Rectal smooth muscle tissue (tissue), 1 donor: Measurements from ENCODE around the gene CTTNBP2NL.
A peak's percentile ranks its signal among the peaks of the same experiment; 100 is the strongest.

Experiments
- H3K27ac ChIP-seq: one replicate; pipeline ENCODE4 v1.7.0; 2013; ENCODE audit warnings: low read depth, low read length, inconsistent platforms
- H3K27me3 ChIP-seq: one replicate; pipeline ENCODE4 v1.7.0; 2013; ENCODE audit warnings: low read length; ENCODE audit not compliant: control insufficient read depth, insufficient read depth
- H3K36me3 ChIP-seq: one replicate; pipeline ENCODE4 v1.7.0; 2013; ENCODE audit warnings: low read length; ENCODE audit not compliant: control insufficient read depth, insufficient read depth
- H3K4me1 ChIP-seq: one replicate; pipeline ENCODE4 v1.7.0; 2013; ENCODE audit warnings: low read length; ENCODE audit not compliant: control insufficient read depth, insufficient read depth
- H3K4me3 ChIP-seq: one replicate; pipeline ENCODE4 v1.7.0; 2013; ENCODE audit warnings: low read length
- H3K9ac ChIP-seq: one replicate; pipeline ENCODE4 v1.7.0; 2013; ENCODE audit warnings: low read length

Gene CTTNBP2NL

DNA sequence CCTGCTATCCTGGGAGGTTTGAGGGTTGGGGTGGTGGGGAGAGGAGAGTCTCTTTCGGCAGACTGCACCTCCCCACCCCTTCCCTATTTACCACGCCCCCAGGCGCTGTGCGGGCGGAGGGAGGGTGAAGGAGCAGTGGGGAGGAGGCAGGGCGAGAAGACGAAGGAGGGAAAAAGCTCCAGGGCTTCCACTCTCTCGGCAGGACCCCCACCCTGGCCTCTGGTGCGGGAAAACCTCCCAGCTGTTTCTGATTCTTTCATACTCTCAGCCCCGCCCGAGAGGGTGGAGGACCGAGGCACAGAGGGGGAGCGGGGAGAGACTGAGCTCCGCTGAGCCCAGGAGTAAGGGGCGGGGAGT lies 111.9 kb downstream of the CTTNBP2NL start:
- H3K4me1 ChIP-seq = peaks cover 3% of the 10 kb centered on the region
- peak overlapping the region; percentile 69 for H3K4me3 ChIP-seq
- no peak overlapping the region for H3K9ac ChIP-seq
- H3K27me3 ChIP-seq = peaks cover 11% of the 10 kb centered on the region
- no peak overlapping the region for H3K27ac ChIP-seq
- H3K36me3 ChIP-seq = no peaks in the 10 kb centered on the region

DNA sequence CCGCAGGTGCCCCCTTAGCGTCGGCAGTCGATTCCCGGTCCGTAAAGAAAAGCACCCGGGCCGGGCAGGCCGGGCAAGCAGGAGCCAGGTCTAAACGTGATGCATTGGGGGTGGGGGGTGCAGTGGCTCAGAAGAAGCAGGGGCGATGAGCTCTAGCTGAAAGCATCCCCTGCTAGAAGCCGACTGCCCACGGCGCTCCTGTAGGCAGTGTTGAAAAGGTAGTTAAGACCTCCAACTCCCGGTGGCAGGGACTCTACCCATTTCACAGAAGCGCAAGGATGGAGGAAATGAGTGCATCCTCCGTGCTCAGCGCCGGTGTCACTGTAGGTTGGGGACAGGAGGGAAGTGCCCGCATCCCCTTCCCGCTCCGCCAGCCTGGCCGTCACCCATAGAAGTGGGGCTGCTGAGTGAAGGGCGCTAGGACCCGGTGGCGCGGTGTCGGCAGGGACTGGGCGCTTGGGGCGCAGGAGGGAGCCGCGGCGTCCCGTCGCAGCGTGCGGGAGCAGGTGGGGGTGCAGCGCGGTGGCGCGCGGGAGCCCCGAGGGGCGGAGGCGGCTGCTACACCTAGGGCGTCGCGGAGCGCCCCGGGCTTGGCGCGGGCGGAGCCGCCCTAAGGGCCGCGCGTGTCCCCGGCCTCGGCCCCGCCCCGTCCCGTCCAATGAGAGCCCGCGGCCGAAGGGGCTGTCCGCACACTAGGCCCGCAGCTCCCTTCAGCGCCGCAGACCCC lies 112.4 kb downstream of the CTTNBP2NL start, which contains the start of gene WNT2B:
WNT2B (plus strand) TSS at position 688 of the 727 bp plus-strand sequence. CDS start 298 bp downstream, outside the sequence.
- Histone ChIP-seq H3K27me3 (peaks cover 11% of the 10 kb centered on the region), H3K27ac (no peak within 1 kb of the TSS), H3K36me3 (no peaks in the 10 kb centered on the region), H3K4me3 (peak within 1 kb of the TSS; percentile 69), H3K9ac (no peak within 1 kb of the TSS), H3K4me1 (peaks cover 3% of the 10 kb centered on the region)

- H3K9ac ChIP-seq = no peak overlapping the region
- H3K4me3 ChIP-seq = peak overlapping the region; percentile 69
- H3K4me1 ChIP-seq = peaks cover 3% of the 10 kb centered on the region
- peaks cover 11% of the 10 kb centered on the region for H3K27me3 ChIP-seq
- H3K27ac ChIP-seq = no peak overlapping the region
- H3K36me3 ChIP-seq = no peaks in the 10 kb centered on the region
These were observed 113.1 kb downstream of the CTTNBP2NL start for GRCh38 chr1:112509005-112509659.

DNA sequence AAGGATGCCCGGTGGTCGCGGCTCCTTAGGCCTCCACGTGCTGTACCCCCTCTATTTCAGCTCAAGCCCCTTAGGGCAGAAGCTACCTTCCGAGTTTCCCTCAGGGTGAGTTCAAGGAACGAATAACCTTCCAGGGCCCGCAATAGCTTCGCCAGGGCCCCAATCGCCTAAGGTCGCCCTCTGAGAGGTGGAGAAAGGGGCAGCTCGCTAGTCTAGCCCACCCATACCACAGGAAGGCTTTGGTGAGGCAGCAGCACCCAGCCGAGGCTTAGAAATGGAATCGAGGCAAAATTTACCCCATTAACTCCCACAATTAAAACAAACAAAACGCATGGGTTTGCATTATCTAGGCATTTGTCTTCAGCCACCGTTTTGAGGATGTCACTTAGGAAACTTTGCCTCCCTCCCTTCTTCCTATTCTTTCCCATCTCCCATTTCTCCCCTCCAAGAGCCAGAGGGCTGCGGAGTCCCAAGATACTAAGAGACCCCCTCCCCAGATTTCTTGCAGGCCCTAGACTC lies 113.7 kb downstream of the CTTNBP2NL start:
- no peak overlapping the region for H3K27ac ChIP-seq
- no peaks in the 10 kb centered on the region for H3K36me3 ChIP-seq
- peaks cover 11% of the 10 kb centered on the region for H3K27me3 ChIP-seq
- peak overlapping the region; percentile 69 for H3K4me3 ChIP-seq
- H3K4me1 ChIP-seq = peaks cover 3% of the 10 kb centered on the region
- no peak overlapping the region for H3K9ac ChIP-seq

DNA sequence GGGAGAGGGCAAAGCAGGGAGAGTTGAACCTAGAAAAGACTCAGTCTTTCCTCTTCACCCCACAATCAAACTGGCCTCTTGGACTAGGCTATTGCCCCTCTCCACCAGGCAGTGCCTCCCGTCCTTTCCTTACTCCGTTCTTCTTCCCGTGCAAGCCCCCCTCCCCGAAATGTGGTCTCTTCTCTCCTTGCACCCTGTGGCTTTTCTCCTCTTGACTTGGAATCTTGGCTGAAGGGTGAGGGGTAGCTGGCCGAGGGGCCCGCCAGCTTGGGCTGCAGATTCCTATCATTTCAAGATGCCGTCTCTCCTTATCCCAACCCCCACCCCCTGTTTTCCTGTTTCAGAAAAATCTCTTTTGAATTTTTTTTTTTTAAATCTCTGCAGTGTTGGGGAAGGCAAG lies 114.3 kb downstream of the CTTNBP2NL start:
- no peak overlapping the region for H3K27ac ChIP-seq
- peaks cover 3% of the 10 kb centered on the region for H3K4me1 ChIP-seq
- H3K4me3 ChIP-seq = no peak overlapping the region
- H3K27me3 ChIP-seq = peaks cover 11% of the 10 kb centered on the region
- H3K9ac ChIP-seq = no peak overlapping the region
- H3K36me3 ChIP-seq = no peaks in the 10 kb centered on the region
